GM20000 (cell line): ENCODE measurements around the gene CEBPE.
A peak's percentile ranks its signal among the peaks of the same experiment; 100 is the strongest.

Experiments used
- DNase-seq: peaks from one replicate; pipeline ENCODE4 v3.0.0; 2012; ENCODE audit warnings: low spot score
- TF ChIP-seq, protein P1 (sequence below): IDR thresholded peaks from 2 replicates; pipeline ENCODE4 v1.5.1; 2012; ENCODE audit warnings: mild to moderate bottlenecking, control low read depth; ENCODE audit errors: extremely low read depth, missing control alignments

CEBPE gene

DNA sequence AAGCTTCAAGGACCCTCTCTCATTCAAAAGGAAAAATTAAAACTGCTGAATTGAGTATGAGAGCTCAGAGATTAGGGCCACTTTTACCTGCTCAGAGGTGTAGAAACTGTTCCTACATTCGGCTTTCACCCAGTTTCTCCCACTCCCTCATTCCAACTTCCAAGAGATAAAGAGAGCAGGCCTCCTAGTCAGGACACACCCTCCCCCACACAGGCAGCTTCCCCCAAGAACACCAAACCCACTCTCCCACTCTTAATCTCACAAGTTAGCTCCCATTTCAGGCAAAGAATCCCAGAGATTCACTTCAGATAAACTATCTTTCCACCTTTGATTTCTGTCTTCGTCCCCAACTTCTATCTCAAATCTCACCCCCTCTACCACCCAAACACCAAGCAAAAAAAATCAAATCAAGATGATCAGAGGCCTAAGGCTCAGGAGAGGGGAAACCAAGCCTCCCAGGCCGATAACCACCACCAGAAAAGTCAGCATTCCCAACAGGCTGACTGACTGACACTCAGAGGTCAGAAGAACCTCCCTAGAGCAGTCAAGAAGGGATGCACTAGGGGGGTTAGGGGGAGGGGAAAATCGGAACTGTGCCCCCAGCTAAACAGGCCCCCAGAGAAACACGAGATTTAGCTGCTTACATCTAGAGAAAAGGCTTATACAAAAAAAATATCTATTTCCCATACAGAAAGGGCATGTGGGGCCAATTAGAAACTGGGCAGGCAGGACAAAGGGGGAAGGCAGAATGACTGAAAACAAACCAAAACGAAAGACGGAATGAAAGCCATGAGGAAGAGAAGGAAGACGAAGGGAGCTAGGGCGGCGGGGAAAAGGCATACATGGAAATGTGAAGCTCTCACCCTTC, 48.6 kb downstream of the CEBPE start:
- TF ChIP-seq, protein P1, sequence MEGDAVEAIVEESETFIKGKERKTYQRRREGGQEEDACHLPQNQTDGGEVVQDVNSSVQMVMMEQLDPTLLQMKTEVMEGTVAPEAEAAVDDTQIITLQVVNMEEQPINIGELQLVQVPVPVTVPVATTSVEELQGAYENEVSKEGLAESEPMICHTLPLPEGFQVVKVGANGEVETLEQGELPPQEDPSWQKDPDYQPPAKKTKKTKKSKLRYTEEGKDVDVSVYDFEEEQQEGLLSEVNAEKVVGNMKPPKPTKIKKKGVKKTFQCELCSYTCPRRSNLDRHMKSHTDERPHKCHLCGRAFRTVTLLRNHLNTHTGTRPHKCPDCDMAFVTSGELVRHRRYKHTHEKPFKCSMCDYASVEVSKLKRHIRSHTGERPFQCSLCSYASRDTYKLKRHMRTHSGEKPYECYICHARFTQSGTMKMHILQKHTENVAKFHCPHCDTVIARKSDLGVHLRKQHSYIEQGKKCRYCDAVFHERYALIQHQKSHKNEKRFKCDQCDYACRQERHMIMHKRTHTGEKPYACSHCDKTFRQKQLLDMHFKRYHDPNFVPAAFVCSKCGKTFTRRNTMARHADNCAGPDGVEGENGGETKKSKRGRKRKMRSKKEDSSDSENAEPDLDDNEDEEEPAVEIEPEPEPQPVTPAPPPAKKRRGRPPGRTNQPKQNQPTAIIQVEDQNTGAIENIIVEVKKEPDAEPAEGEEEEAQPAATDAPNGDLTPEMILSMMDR = no peak
- DNase-seq = peak; percentile 11

- TF ChIP-seq, protein P1 = no peak
- DNase-seq = peak; percentile 8
Measured at GRCh38 chr14:23069413-23069806, 49.6 kb downstream of the CEBPE start.

DNA sequence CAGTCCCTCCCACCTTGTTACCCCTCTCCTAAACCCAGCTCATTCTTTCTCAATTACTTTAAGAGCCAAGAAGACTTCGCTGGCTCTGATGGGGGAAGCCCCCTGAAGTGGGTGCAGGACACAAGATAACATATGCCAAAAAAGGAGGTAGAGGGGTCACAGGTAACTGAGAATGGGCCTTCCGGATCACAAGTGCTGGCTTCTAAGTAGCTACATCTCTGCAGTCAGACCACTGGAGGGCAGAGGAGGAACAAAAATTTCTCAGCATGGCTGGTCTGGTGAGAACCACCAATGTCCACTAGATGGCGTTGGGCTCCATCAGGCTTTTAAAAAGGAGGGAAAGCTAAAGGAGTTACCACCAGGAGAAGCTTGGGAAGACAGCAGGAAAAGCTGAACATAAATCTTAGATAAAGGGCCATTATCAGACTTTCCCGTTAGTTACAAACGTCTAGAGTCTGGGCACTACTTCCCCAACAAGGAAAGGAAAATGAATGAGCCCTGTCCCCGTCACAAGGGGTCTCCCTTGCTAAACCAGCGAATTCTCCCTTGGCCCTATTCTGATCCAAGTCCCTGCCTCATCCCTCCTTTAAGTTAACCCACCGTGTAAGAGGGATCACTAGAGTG, 50.2 kb downstream of the CEBPE start:
- peak; percentile 91 for DNase-seq

GRCh38 chr14:23067847-23068788, 50.9 kb downstream of the CEBPE start:
- DNase-seq = peak; percentile 13
- TF ChIP-seq, protein P1 = no peak

More for the DNA sequence above, 50.2 kb downstream of the CEBPE start:
- TF ChIP-seq, protein P1 = peak; percentile 95
